Stimulated activated CD8-positive, alpha-beta memory T cell treated with anti-CD3 and anti-CD28 coated beads, Interleukin-12 subunit alpha, Interleukin-12 subunit beta, amount 100 ng/mL, for 24 hours (primary cell): ENCODE measurements around the gene LETMD1.
"Not testable (repeated sequence)": the region's sequence is repeated elsewhere in the genome, so short reads cannot be mapped to it uniquely, and the experiment has no call there.

Source experiments
- DNase-seq: peaks from one replicate; pipeline ENCODE4 v3.0.0-alpha.2; 2020; ENCODE audit errors: extremely low read depth

The LETMD1 gene, protein sequence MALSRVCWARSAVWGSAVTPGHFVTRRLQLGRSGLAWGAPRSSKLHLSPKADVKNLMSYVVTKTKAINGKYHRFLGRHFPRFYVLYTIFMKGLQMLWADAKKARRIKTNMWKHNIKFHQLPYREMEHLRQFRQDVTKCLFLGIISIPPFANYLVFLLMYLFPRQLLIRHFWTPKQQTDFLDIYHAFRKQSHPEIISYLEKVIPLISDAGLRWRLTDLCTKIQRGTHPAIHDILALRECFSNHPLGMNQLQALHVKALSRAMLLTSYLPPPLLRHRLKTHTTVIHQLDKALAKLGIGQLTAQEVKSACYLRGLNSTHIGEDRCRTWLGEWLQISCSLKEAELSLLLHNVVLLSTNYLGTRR

DNA sequence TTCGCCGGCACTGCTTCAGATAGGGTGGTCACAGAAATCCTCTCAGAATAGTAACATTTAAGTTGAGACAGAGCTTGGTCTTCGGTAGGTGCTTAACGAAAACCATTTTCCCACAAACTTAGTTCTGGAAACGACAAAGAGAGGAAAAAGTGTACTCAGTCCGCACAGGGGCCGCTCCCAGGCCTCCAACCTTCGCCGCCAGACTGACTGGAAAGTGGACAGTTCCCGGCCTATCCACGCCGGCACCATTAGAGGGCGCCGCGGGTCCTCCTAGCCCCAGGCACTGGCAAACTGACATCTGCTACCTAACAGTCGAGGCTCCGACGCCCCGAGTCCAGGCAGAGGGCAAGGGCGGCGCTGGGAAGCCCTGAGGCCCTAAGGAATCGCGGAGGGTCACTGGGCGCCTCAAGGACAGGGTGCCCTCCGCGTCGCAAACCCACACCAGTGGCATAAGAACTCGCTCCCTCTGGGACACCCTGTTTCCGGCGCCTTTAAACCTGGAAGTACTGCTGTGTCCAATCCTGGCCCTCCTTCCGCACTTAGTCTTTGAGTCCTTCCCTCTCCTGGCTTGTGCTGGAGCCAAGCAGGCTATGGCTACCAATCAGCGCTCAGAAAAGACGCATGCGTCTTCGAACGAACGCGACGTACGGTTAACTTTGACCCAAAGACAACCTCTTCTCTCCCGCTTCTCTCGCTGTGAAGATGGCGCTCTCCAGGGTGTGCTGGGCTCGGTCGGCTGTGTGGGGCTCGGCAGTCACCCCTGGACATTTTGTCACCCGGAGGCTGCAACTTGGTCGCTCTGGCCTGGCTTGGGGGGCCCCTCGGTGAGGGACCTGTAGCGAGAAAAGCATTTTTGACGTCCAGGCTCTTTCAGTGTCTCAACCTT lies at the start of gene LETMD1:
LETMD1 (plus strand) TSS at position 673 of the 886 bp plus-strand sequence; CDS start at position 703, 30 bp downstream.
- DNase-seq, result peak; percentile 77

DNA sequence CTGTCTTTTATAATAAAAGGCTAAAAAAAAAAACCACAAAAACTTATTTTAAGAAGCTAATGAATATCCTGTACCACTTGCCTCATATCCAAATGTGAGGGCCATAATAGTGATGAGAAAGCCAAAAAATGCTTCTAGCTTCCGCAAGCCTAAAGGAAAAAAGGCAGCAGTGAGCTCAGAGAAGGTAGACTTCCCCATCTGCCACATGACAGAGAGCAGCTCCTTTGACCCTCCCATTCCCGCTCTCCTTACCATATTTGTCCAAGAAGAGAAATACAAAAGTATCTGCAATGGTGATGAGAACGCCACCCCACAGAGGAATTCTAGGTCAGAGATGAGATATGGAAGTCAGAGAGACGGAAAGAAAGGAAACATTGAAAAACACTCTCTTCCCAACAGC lies 49.0 kb upstream of the LETMD1 start:
- DNase-seq, result no peak

DNA sequence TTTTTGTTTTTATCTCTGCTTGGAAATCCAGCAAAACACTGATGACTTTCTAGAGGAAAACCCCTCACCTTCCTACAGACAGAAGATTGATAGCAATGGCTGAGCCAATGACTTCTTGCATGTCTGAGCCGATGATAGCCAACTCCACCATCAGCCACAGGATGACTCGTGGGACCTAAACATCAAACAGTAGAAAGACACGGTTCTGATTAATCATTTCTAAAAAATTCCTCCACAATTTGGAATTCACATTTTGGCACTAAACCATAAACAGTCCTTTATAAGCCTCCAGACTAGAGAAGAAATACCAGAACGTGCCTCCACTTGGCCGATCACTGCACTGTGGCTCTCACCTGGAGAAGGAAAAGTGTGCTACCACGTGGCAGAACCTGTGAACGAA lies 47.9 kb upstream of the LETMD1 start:
- no peak for DNase-seq

DNA sequence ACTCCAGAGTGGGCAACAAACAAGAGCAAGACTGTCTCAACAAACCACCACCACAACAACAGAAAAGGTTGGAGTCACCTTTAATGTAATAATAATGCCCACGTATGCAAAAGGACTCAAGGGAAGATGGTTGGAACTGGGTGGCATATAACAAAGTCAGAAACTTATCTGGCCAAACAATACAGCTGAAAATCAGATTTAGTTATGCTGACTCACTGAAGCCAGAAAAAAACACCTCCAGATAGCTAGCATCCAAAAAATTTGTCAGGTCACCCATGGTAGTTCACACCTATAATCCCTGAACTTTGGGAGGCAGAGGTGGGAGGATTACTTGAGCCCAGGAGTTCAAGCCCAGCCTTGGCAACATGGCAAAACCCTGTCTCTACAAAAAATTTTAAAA lies 46.3 kb upstream of the LETMD1 start:
- no peak for DNase-seq

DNA sequence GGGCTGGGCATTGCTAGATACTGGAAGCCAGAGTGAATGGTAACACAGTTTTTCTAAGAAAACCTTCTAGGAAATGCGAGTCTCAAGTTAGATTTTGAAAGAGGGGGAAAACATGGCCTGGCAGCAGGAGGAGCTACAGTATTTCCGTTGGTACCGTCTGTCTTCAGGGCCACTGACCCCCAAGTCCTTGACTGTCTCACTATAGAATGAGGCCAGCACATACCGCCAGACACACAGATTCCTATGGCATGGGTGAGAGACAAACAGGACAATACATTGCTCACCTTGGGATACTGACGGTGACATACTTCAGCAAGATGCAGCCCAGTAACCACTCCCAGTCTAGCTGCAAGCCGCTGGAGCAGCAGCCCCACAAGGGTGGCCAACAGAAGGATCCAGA lies 43.6 kb upstream of the LETMD1 start:
- DNase-seq, result no peak

DNA sequence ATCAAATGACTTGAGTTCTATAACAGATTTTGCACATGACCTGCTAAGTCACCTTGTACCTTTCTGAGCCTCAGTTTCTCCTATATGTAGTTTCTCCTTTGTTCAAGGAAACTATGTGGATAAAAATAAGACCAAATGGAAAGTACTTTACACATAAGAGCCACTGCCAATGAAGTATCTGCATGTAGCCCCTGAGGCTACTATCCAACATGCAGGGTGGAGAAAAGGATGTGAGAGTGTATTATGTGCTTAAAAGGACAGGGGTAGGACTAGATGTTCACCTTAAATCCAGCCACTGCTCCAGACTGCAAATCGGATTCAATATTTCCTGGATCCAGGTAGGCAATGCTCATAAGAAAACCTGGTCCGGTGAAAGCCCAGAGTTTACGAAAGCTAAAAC lies 43.1 kb upstream of the LETMD1 start:
- no peak for DNase-seq

DNA sequence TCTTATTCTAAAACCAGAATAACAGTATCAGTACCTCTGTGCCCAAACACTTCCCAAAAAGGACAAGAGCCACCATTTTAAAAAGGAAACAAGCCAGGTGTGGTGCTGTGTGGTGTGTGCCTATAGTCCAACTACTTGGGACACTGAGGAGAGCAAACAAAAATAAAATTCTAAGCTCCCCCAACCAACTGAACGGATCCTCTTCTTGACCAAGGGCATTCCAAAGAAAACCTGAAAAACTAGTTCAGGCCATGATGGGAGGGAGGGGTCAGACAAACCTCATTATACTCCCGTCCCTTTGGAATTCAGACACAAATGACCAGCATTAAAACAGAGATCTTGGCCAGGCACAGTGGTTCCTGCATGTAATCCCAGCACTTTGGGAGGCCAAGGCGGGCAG lies 42.5 kb upstream of the LETMD1 start:
- DNase-seq, result no peak

DNA sequence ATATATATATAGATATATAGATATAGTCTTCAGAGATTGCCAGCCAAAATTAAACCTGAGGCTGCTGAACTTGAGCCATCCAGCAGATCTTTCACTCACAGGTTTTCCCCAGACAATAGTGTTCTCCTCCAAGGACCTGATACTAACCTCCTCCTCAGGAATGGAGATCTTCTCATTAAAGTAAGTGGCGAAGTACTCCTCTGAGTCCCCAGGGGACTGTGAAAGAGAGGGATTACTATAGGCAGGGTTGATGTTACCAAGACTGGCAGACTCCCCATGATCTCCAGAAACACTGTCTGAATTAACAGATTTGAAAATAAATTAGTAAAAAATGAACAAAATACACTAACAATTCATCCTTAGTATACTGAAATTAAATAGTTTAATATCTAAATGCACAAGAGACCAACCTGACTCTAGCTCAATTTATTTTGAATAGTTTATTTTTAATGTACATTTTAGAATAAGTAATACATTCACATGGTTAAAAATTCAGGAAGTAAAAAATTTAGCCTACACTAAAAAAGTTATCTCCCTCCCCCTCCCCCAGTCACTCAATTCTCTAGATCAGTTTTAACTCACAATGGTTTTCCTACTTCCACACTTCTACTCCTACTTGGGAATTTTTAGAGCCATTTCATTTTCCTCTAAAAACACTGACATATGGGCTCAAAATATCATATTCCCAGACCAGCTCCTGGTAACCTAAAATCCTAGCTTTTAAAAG lies 39.6 kb upstream of the LETMD1 start:
- DNase-seq, result no peak

DNA sequence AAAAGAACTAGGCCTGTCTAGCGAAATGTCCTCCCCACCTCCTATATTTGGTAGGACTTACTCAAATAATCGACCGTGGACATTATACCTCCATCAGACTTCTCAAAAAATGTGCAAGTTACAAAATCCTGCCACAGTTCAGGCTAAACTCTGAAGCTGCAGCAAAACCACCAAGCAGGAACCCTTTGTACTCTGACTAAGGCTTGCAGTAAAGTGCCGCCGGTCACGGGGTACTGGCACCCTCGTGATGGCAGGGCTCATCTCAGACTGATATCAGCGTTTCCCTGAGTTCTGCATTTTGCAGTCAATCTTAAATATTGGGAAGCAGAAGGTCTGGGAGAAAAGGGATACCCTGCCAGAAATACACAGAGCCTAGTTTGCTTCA lies 39.1 kb upstream of the LETMD1 start:
- DNase-seq, result no peak

DNA sequence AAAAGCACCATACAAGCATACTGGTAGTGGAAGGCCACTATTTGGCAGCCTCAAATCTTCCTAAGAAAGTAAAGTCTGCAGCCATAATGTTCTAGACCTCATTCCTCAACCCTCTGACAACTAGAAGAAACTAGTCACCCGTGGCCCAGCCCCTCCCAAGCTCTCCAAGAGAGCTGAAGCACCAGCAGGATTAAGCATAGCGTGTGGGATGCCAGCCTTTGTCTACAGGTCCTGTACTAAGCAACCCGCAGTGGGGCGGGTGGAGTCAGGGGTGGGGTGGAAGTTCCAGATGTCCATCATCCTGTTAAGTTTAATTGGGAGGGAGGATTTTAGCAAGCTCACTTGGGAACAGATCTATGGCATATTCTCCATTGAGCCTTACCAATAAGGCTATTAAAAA lies 36.2 kb upstream of the LETMD1 start:
- no peak for DNase-seq

DNA sequence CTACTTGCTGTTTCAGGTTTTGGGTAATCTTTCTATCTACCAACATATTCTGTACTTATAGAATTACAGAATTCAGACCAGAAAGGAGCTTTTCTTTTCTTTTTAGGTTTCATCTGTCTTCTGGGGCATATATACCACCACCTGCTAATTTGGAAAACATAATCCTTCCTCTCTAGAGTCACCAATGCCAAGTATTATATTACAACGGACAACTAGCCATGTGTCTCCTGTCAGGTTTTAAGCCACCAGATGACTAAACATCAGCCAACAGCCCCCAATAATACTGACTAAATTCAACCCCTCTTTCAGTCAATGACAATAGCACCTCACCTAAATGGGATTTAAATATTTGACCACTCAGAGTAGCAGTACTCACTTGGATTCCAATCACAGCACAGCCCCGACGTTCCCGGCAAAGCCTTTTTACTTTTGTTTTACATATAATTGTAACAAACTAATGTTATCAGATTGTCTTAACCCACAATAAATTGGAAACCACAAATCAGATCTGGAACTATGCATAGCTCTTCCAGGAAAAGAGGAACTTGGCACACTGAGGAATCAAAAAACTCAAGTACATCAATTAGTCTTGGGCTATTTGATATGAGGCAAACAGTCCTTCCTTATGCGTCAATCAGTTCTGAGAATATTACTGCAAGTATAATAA lies 35.4 kb upstream of the LETMD1 start:
- DNase-seq, result no peak

DNA sequence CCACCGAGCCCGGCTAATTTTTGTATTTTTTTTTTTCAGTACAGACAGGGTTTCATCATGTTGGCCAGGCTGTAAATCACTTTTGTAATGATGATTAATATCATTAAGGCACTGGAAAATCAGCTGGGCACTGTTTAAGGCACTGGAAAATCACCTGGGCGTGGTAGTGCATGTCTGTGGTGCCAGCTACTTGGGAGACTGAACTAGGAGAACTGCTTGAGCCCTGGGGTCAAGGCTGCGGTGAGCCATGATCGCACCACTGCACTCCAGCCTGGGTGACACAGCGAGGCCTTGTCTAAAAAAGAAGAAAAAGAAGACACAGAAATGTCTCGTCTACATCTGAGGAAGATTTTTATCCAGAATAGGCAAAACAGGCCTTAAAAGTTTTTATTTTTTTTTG lies 34.7 kb upstream of the LETMD1 start:
- no peak for DNase-seq

DNA sequence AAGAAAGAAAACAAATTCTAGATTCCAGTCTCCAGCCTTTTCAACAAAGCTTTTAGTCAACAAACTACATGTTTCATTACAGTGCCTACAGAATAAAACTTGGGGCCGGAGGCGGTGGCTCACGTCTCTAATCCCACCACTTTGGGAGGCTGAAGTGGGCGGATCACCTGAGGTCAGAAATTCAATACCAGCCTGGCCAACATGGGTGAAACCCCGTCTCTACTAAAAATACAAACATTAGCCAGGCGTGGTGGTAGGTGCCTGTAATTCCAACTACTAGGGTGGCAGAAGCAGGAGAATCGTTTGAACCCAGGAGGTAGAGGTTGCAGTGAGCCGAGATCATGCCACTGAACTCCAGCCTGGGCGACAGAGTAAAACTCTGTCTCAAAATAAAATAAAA lies 33.7 kb upstream of the LETMD1 start:
- not testable (repeated sequence) for DNase-seq

DNA sequence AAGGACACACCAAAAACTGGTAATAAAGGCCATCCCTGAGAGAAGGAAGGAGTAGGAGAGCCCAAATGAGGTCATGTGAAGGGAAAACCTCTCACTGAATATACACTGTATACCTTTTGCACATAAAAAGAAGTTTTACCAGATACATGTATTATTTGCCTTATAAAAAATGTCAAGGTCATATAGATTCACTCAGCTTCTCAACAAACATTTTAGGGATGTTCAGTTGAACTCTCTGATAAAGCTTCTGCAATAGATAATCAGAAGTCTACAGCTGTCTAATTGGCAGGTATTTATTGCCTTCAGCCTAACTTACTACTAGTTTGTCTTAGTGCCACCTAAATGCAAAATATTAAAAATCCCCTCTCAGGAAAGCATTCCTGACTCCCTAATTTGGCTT lies 30.7 kb upstream of the LETMD1 start:
- DNase-seq, result no peak

DNA sequence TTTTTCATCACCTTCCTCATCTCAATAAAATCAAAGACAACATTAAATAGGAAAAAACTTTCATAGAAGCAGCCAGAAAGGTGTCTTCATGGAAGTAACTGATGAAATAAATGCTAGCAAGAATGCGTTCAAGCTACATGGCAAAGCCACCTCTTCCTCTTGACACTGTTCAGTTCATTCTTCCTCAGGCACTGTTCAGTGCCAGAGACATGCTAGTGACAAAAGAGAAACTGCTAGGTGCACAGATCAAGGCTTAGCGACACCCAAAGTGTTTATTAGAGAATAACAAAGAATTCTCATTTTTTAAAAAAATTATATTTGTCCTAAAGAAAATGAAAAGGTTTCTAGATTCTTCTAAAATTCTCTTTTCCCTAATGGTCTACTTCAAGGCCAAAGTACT lies 29.2 kb upstream of the LETMD1 start:
- no peak for DNase-seq

DNA sequence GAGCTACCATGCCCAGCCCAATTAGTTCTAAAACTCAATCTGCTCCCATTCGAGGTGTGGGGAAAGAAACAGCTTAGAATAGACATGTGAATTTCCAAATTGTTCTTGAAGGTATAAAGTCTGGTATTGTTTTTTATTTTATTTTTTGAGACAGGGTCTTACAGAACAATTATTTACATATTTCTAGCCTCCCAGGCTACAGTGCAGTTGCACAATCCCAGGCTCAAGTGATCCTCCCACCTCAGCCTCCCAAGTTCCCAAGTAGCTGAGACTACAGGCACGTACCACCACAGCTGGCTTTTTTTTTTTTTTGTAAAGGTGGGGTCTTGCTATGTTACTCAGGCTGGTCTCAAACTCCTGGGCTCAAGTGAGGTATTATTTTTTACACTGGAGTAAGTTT lies 28.2 kb upstream of the LETMD1 start:
- no peak for DNase-seq

DNA sequence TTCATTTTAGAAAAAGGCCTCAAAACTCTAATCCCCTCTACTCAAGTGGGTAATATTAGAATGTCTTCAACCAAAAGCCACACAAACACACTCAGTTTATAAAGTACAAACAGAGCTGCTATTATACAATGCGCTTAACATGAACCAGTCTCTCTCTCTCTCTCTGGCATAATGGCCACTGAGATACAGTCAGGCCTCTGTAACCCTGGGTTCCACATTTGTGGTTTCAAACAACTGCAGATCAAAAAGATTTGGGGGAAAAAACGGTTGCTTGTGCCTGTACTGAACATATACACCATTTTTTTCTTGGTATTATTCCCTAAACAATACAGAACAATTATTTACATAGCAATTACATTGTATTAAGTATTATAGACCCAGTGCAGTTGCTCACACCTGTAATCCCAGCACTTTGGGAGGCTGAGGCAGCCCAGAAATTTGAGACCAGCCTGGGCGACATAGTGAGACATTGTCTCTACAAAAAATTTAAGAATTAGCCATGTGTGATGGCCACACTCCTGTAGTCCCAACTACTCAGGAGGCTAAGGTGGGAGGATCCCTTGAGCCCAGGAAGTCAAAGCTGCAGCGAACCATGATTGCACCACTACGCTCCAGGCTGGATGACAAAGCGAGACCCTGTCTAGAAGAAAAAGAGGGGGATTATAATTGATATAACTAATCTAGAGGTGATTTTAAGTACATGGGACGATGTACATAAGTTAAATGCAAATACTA lies 27.5 kb upstream of the LETMD1 start:
- no peak for DNase-seq

DNA sequence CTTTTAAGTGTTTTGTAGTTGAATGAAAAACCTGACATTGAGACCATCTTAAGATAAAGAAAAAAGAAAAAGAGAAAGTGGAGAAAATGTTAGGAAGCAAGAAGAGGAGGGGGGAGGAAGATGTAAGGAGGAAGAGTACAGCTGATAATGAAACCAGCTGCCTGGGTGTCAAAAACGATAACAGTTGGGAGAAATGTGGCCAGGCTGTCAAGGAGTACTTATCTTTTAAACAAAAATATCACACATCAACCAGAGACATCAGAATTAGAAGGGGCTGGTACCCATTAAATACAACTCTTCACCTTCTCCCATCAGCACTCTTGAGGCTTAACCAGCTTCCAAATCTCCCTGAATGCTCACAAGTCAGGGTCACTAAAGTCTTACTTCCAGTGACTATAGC lies 26.4 kb upstream of the LETMD1 start:
- DNase-seq, result no peak

DNA sequence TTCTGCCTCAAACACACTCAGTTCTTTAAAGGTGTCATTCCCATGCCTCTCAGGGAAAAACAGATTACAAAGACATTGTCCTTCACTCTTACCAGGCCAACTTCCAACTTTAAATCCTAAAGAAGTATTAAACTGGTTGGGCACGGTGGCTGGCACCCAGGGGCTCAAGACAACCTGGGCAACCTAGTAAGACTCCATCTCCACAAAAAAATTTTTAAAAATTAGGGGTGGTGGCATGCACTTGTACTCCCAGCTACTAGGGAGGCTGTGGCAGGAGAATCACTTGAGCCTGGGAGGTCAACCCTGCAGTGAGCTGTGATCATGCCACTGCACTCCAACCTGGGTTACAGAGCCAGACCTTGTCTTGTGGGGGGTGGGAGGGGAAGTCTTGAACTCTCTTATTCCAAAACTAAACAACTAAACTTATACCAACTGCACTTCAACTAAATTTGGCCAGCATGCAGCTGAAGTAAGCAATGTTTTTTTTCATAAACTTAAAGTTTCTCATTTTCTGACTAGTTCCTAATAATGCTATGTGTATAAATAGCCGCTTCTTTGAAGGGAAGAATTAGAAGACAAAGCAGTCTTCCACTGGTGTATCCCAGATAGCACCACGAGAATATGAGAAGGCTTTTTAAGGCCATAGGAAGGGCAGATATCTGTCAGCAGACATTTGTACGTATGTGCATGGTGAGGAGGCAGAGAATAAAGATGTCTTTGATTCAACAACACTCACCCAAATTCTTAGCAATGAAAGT lies 24.3 kb upstream of the LETMD1 start:
- DNase-seq, result no peak

DNA sequence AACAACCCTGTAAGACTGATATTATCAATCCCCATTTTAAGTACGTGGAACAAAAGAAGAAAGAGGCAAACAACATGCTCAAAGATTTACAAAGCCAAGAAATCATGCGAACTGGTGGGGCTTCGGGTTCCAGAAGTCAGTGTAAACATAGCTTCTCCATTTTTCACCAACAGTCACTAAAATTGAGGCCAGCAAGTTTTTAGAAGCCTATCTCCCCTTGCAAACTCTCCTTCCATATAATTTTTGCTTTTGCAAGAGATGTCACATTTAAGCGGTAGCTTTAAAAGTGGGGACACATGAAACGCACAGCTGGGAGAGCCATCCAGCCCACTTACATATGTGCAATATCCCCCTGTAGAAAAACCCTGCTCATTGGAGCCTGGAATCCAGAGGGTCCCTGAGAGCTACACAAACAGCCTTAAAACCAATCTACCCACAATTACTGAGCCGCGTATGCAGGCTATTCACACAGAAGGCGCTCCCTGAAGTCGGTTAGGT lies 22.7 kb upstream of the LETMD1 start:
- DNase-seq, result no peak
